Neuronal stem cell (in vitro differentiated cells): ENCODE measurements around the gene CUL9.

ENCODE experiments used
- DNase-seq: peaks from one replicate; pipeline ENCODE4 v3.0.0-alpha.2; 2013; ENCODE audit warnings: low spot score
- H2AFZ ChIP-seq: one replicate; pipeline ENCODE4 v1.6.1; 2013; ENCODE audit warnings: mild to moderate bottlenecking, low read length, inconsistent platforms
- H2AK5ac ChIP-seq: 2 replicates; pipeline ENCODE4 v1.6.1; 2013; ENCODE audit warnings: low read depth, mild to moderate bottlenecking, inconsistent platforms, low read length, moderate library complexity, mixed read lengths
- H2BK120ac ChIP-seq: 2 replicates; pipeline ENCODE4 v1.6.1; 2013; ENCODE audit warnings: low read depth, mild to moderate bottlenecking, inconsistent platforms, low read length, moderate library complexity, mixed read lengths
- H2BK12ac ChIP-seq: one replicate; pipeline ENCODE4 v1.6.1; 2013; ENCODE audit warnings: low read length, inconsistent platforms
- H2BK15ac ChIP-seq: 2 replicates; pipeline ENCODE4 v1.6.1; 2013; ENCODE audit warnings: mild to moderate bottlenecking, low read length, inconsistent platforms, mixed read lengths
- H2BK5ac ChIP-seq: one replicate; pipeline ENCODE4 v1.6.1; 2013; ENCODE audit warnings: inconsistent platforms, mild to moderate bottlenecking, low read length, moderate library complexity
- H3K14ac ChIP-seq: one replicate; pipeline ENCODE4 v1.6.1; 2013; ENCODE audit warnings: low read length, inconsistent platforms
- H3K18ac ChIP-seq: 2 replicates; pipeline ENCODE4 v1.6.1; 2013; ENCODE audit warnings: low read length, inconsistent platforms
- H3K23ac ChIP-seq: 2 replicates; pipeline ENCODE4 v1.6.1; 2013; ENCODE audit warnings: low read depth, mild to moderate bottlenecking, mixed read lengths, low read length, inconsistent platforms; ENCODE audit not compliant: poor library complexity
- H3K27ac ChIP-seq: replicated peaks from 3 replicates; pipeline ENCODE4 v1.5.1; 2013; ENCODE audit warnings: low read length, inconsistent platforms
- H3K27me3 ChIP-seq, 3 experiments: 2 replicates each; pipeline ENCODE4 v1.6.1; 2013; ENCODE audit warnings: low read length in 3 of 3, mild to moderate bottlenecking in 2 of 3, inconsistent platforms in 1 of 3, low read depth in 1 of 3, mixed read lengths in 1 of 3, moderate library complexity in 1 of 3; ENCODE audit not compliant: control insufficient read depth in 3 of 3, insufficient read depth in 3 of 3
- H3K36me3 ChIP-seq, 2 donors: replicated peaks in 1 of 2; 2 replicates each; pipeline ENCODE4 v1.6.1; 2013; ENCODE audit warnings: low read length in 2 of 2; ENCODE audit not compliant: control insufficient read depth in 2 of 2, insufficient read depth in 2 of 2
- H3K4ac ChIP-seq: 2 replicates; pipeline ENCODE4 v1.6.1; 2013; ENCODE audit warnings: inconsistent platforms, mild to moderate bottlenecking, low read length, moderate library complexity
- H3K4me1 ChIP-seq, 2 donors: 1 replicate in 1 of 2; 2 replicates in 1 of 2; pipeline ENCODE4 v1.6.1; 2013; ENCODE audit warnings: low read length in 2 of 2, low read depth in 1 of 2; ENCODE audit not compliant: control insufficient read depth in 2 of 2, insufficient read depth in 1 of 2
- H3K4me2 ChIP-seq: one replicate; pipeline ENCODE4 v1.6.1; 2013; ENCODE audit warnings: mild to moderate bottlenecking, low read length, inconsistent platforms; ENCODE audit not compliant: insufficient read depth, poor library complexity, severe bottlenecking
- H3K4me3 ChIP-seq, 2 donors: 2 replicates each; pipeline ENCODE4 v1.5.1; 2013; ENCODE audit warnings: low read length in 2 of 2, mild to moderate bottlenecking in 2 of 2, inconsistent platforms in 1 of 2, moderate library complexity in 1 of 2
- H3K79me1 ChIP-seq: one replicate; pipeline ENCODE4 v1.6.1; 2013; ENCODE audit warnings: low read depth, mild to moderate bottlenecking, inconsistent platforms, low read length, moderate library complexity
- H3K9ac ChIP-seq: one replicate; pipeline ENCODE4 v1.6.1; 2013; ENCODE audit warnings: mild to moderate bottlenecking, low read depth, low read length, inconsistent platforms; ENCODE audit not compliant: poor library complexity
- H3K9me3 ChIP-seq, 2 donors: replicated peaks in 1 of 2; 2 replicates each; pipeline versions ENCODE3 to v1.6.1; 2013; ENCODE audit warnings: low read length in 2 of 2, mild to moderate bottlenecking in 2 of 2, inconsistent platforms in 1 of 2, low read depth in 1 of 2, mixed read lengths in 1 of 2, moderate library complexity in 1 of 2; ENCODE audit not compliant: control insufficient read depth in 2 of 2, insufficient read depth in 1 of 2
- H4K8ac ChIP-seq: one replicate; pipeline ENCODE4 v1.6.1; 2013; ENCODE audit warnings: low read depth, mild to moderate bottlenecking, inconsistent platforms, low read length, moderate library complexity
- H4K91ac ChIP-seq: one replicate; pipeline ENCODE4 v1.6.1; 2013; ENCODE audit warnings: low read length, low read depth, mild to moderate bottlenecking, inconsistent platforms; ENCODE audit not compliant: poor library complexity
- WGBS, 2 donors: extraction: QIAGEN DNeasy Blood & Tissue Kit; methylation state at CpG; one replicate each; pipeline ENCODE4 v1.1.7; 2013; ENCODE audit warnings: missing lambda C conversion rate in 2 of 2, mixed read lengths in 1 of 2; ENCODE audit not compliant: insufficient read length in 2 of 2, insufficient replicate concordance in 1 of 2; ENCODE audit errors: extremely low coverage in 2 of 2; 5-methylcytosine and 5-hydroxymethylcytosine counted together

The CUL9 gene

GRCh38 chr6:43250992-43251373, 69.0 kb downstream of the CUL9 start:
- H3K27me3 ChIP-seq, result no peaks in the 10 kb centered on the region
- H2BK12ac ChIP-seq, result no peak overlapping the region
- no peak overlapping the region for H3K4me3 ChIP-seq
- no peak overlapping the region for H3K14ac ChIP-seq
- H3K4me1 ChIP-seq, result peaks cover 10 to 19% of the 10 kb centered on the region in 2 donors
- no peaks in the 10 kb centered on the region for H3K79me1 ChIP-seq
- no peak overlapping the region for H3K4ac ChIP-seq
- H2BK5ac ChIP-seq, result no peak overlapping the region
- H3K4me2 ChIP-seq, result no peak overlapping the region
- H3K18ac ChIP-seq, result no peak overlapping the region
- peak overlapping the region; percentile 47 for H2AFZ ChIP-seq
- no peak overlapping the region for H2BK15ac ChIP-seq
- no peak overlapping the region for H2BK120ac ChIP-seq
- no peak overlapping the region for H4K91ac ChIP-seq
- WGBS, 2 donors, result no CpG with 5 or more reads among the region's 8 CpGs
- no peak for DNase-seq
- H2AK5ac ChIP-seq, result no peak overlapping the region
- no peak overlapping the region for H3K9ac ChIP-seq
- H3K23ac ChIP-seq, result no peak overlapping the region
- H3K9me3 ChIP-seq, result no peaks in the 10 kb centered on the region
- no peak overlapping the region for H3K27ac ChIP-seq
- H3K36me3 ChIP-seq, result peaks cover 0 to 6% of the 10 kb centered on the region in 2 donors
- no peak overlapping the region for H4K8ac ChIP-seq

DNA sequence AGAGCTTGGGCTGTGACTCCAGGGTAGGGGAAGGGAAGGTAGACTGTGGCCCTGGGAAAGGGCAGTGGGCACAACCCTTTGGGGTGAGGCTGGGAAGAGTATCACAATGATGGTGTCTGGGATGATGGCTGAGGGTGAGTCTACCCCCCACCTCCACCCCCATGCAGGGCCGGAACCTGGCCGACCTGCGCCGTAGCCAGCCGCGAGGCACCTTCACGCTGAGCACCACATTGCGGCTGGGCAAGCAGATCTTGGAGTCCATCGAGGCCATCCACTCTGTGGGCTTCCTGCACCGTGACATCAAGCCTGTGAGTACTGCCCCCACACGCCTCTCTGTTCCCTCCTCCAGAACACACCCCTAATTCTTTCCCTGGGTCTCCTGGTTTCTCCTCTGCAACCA, 71.4 kb downstream of the CUL9 start:
- Histone ChIP-seq H2BK120ac (no peak overlapping the region), H2BK5ac (no peak overlapping the region), H2AFZ (no peak overlapping the region), H3K36me3 (peaks cover 2 to 13% of the 10 kb centered on the region in 2 donors), H3K9me3 (no peaks in the 10 kb centered on the region), H3K4me1 (peaks cover 2 to 11% of the 10 kb centered on the region in 2 donors), H3K4me2 (no peak overlapping the region), H3K4me3 (peak overlapping the region in 1 of 2 donors; percentile 7), H3K9ac (no peak overlapping the region), H2BK12ac (no peak overlapping the region), H4K91ac (no peak overlapping the region), H2AK5ac (no peak overlapping the region), H3K14ac (no peak overlapping the region), H4K8ac (no peak overlapping the region), H2BK15ac (no peak overlapping the region), H3K27ac (no peak overlapping the region), H3K4ac (no peak overlapping the region), H3K18ac (no peak overlapping the region), H3K79me1 (no peaks in the 10 kb centered on the region), H3K27me3 (no peaks in the 10 kb centered on the region), H3K23ac (peak overlapping the region; percentile 11)
- DNase-seq, result no peak
- WGBS, 2 donors, result no CpG with 5 or more reads among the region's 11 CpGs

DNA sequence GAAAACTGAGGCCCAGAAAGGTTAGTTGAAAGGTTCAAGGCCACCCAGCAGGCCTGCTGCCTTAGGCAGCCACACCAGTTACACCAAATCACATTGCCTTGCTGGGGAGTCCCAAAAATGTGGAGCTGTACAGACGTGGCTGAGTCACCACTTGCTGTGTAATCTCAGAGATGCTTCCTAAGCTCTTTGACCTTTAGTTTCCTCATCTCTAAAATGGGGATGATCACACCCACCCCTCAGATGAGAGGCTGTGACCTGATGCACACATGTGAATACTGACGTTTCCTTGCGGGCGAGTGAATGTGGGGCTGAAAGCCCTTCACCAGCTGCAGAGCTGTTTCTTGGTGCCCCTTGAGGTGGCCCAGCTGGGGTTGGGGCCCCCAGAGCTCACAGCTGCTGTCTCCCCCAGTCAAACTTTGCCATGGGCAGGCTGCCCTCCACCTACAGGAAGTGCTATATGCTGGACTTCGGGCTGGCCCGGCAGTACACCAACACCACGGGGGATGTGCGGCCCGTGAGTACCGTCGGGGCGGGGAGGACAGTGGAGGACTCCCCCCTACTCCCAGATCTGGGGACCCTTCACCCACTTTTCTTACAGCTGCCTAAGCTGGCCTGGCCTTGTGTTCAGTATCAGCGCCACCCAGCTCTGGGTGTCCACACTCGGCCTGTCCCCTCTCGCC, 72.3 kb downstream of the CUL9 start:
- Histone ChIP-seq H3K4me2 (no peak overlapping the region), H2BK12ac (no peak overlapping the region), H2BK5ac (no peak overlapping the region), H3K9ac (no peak overlapping the region), H3K9me3 (no peaks in the 10 kb centered on the region), H3K4me1 (peaks cover 2 to 11% of the 10 kb centered on the region in 2 donors), H3K27me3 (no peaks in the 10 kb centered on the region), H2AFZ (no peak overlapping the region), H4K91ac (no peak overlapping the region), H3K4me3 (no peak overlapping the region), H3K36me3 (peaks cover 4 to 13% of the 10 kb centered on the region in 2 donors), H2BK120ac (no peak overlapping the region), H4K8ac (no peak overlapping the region), H3K14ac (no peak overlapping the region), H3K18ac (no peak overlapping the region), H3K23ac (peak overlapping the region; percentile 25), H3K4ac (no peak overlapping the region), H2AK5ac (peak overlapping the region; percentile 23), H3K27ac (no peak overlapping the region), H2BK15ac (no peak overlapping the region), H3K79me1 (no peaks in the 10 kb centered on the region)
- WGBS, 2 donors, result no CpG with 5 or more reads among the region's 15 CpGs
- no peak for DNase-seq

DNA sequence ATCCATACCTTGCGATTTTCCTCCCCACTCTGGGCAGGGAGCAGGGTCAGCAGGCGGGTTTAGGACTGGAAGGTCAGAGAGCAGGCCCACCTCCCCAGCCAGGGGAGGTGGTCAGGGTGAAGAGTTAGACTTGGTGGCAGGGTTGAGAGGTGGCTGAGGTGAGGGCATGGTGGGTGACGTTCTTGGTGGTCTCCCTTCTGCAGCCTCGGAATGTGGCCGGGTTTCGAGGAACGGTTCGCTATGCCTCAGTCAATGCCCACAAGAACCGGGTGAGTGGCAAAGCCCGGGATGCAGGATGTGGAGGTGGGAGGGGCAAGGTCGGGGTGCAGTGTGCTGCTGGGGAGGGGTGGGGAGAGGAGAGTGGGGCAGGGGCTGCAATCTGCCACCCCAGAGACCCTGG, 72.8 kb downstream of the CUL9 start:
- Histone ChIP-seq H2BK120ac (no peak overlapping the region), H3K9ac (no peak overlapping the region), H3K27ac (no peak overlapping the region), H3K27me3 (no peaks in the 10 kb centered on the region), H3K23ac (peak overlapping the region; percentile 25), H3K79me1 (no peaks in the 10 kb centered on the region), H3K4me3 (no peak overlapping the region), H3K4ac (no peak overlapping the region), H2BK15ac (no peak overlapping the region), H2BK12ac (no peak overlapping the region), H3K9me3 (no peaks in the 10 kb centered on the region), H3K18ac (no peak overlapping the region), H2BK5ac (no peak overlapping the region), H3K36me3 (peaks cover 4 to 13% of the 10 kb centered on the region in 2 donors), H4K8ac (no peak overlapping the region), H3K4me1 (peaks cover 2 to 11% of the 10 kb centered on the region in 2 donors), H4K91ac (no peak overlapping the region), H2AFZ (no peak overlapping the region), H3K14ac (no peak overlapping the region), H3K4me2 (no peak overlapping the region), H2AK5ac (peak overlapping the region; percentile 23)
- DNase-seq, result no peak
- no CpG with 5 or more reads among the region's 11 CpGs for WGBS, 2 donors
